HEK293 (cell line): ENCODE data around the gene TMEM11.

ENCODE experiments used
- ELK4 ChIP-seq: IDR thresholded peaks from 2 replicates; pipeline ENCODE4 v1.6.1; 2011; ENCODE audit warnings: mild to moderate bottlenecking, low read depth, low read length, borderline replicate concordance
- HOXA7 ChIP-seq: sonication (generic); formaldehyde crosslinking; IDR thresholded peaks from 2 replicates; pipeline ENCODE4 v1.8.1; 2022; ENCODE audit warnings: missing genetic modification reagents, borderline replicate concordance
- HOXC10 ChIP-seq: sonication (generic); formaldehyde crosslinking; IDR thresholded peaks from 2 replicates; pipeline ENCODE4 v1.8.1; 2023; ENCODE audit warnings: mild to moderate bottlenecking, missing genetic modification reagents
- PATZ1 ChIP-seq: fragments of 450-650 bp; formaldehyde crosslinking; IDR thresholded peaks from 2 replicates; pipeline ENCODE4 v1.5.1; 2016; ENCODE audit warnings: missing biosample characterization, missing genetic modification characterization
- SCRT1 ChIP-seq: fragments of 450-650 bp; formaldehyde crosslinking; IDR thresholded peaks from 2 replicates; pipeline ENCODE4 v1.5.1; 2016; ENCODE audit warnings: missing biosample characterization, missing genetic modification characterization, borderline replicate concordance
- WT1 ChIP-seq: fragments of 450-650 bp; formaldehyde crosslinking; IDR thresholded peaks from 2 replicates; pipeline ENCODE4 v1.5.1; 2016; ENCODE audit warnings: missing biosample characterization, missing genetic modification characterization
- ZBTB1 ChIP-seq: fragments of 450-650 bp; formaldehyde crosslinking; IDR thresholded peaks from 2 replicates; pipeline ENCODE4 v1.5.1; 2016; ENCODE audit warnings: missing biosample characterization, missing genetic modification characterization
- ZBTB26 ChIP-seq: fragments of 450-650 bp; formaldehyde crosslinking; optimal IDR thresholded peaks from 2 replicates; pipeline ENCODE3; 2016; ENCODE audit warnings: missing biosample characterization, mild to moderate bottlenecking, missing genetic modification characterization
- ZBTB44 ChIP-seq: fragments of 450-650 bp; IDR thresholded peaks from 2 replicates; pipeline ENCODE4 v1.5.1; 2018; ENCODE audit warnings: missing biosample characterization, mild to moderate bottlenecking, missing genetic modification characterization
- ZBTB48 ChIP-seq: fragments of 450-650 bp; formaldehyde crosslinking; IDR thresholded peaks from 2 replicates; pipeline ENCODE4 v1.5.1; 2016; ENCODE audit warnings: missing biosample characterization, missing genetic modification characterization
- ZEB2 ChIP-seq: fragments of 450-650 bp; formaldehyde crosslinking; IDR thresholded peaks from 2 replicates; pipeline ENCODE4 v1.5.1; 2016; ENCODE audit warnings: missing biosample characterization, missing genetic modification characterization
- ZFP3 ChIP-seq: fragments of 450-650 bp; formaldehyde crosslinking; IDR thresholded peaks from 2 replicates; pipeline ENCODE4 v1.5.1; 2016; ENCODE audit warnings: low read depth, missing biosample characterization, missing genetic modification characterization
- ZNF114 ChIP-seq: fragments of 450-650 bp; formaldehyde crosslinking; IDR thresholded peaks from 2 replicates; pipeline ENCODE4 v1.5.0; 2017; ENCODE audit warnings: missing biosample characterization, missing genetic modification characterization
- ZNF155 ChIP-seq: fragments of 450-650 bp; formaldehyde crosslinking; IDR thresholded peaks from 2 replicates; pipeline ENCODE4 v1.5.1; 2016; ENCODE audit warnings: missing biosample characterization, missing genetic modification characterization
- ZNF16 ChIP-seq: fragments of 450-650 bp; formaldehyde crosslinking; IDR thresholded peaks from 2 replicates; pipeline ENCODE4 v1.5.1; 2016; ENCODE audit warnings: low read depth, missing biosample characterization, missing genetic modification characterization
- ZNF169 ChIP-seq: fragments of 450-650 bp; formaldehyde crosslinking; IDR thresholded peaks from 2 replicates; pipeline ENCODE4 v1.5.1; 2016; ENCODE audit warnings: missing biosample characterization, missing genetic modification characterization
- ZNF184 ChIP-seq: fragments of 450-650 bp; IDR thresholded peaks from 2 replicates; pipeline ENCODE4 v1.5.1; 2018; ENCODE audit warnings: missing biosample characterization, mild to moderate bottlenecking, missing genetic modification characterization
- ZNF280D ChIP-seq: fragments of 450-650 bp; formaldehyde crosslinking; IDR thresholded peaks from 2 replicates; pipeline ENCODE4 v1.5.1; 2016; ENCODE audit warnings: missing biosample characterization, missing genetic modification characterization
- ZNF302 ChIP-seq: fragments of 450-650 bp; formaldehyde crosslinking; IDR thresholded peaks from 2 replicates; pipeline ENCODE4 v1.5.1; 2016; ENCODE audit warnings: missing biosample characterization, missing genetic modification characterization, low read depth
- ZNF366 ChIP-seq: fragments of 450-650 bp; formaldehyde crosslinking; conservative IDR thresholded peaks from 2 replicates; pipeline ENCODE4 v1.5.1; 2016; ENCODE audit warnings: missing biosample characterization, missing genetic modification characterization
- ZNF391 ChIP-seq: fragments of 450-650 bp; formaldehyde crosslinking; IDR thresholded peaks from 2 replicates; pipeline ENCODE4 v1.5.1; 2016; ENCODE audit warnings: low read depth, missing biosample characterization, missing genetic modification characterization, borderline replicate concordance
- ZNF404 ChIP-seq: fragments of 450-650 bp; formaldehyde crosslinking; IDR thresholded peaks from 2 replicates; pipeline ENCODE4 v1.5.1; 2017; ENCODE audit warnings: missing biosample characterization, missing genetic modification characterization
- ZNF473 ChIP-seq: fragments of 450-650 bp; formaldehyde crosslinking; IDR thresholded peaks from 2 replicates; pipeline ENCODE4 v1.5.1; 2017; ENCODE audit warnings: missing biosample characterization, missing genetic modification characterization
- ZNF555 ChIP-seq: fragments of 450-650 bp; formaldehyde crosslinking; conservative IDR thresholded peaks from 2 replicates; pipeline ENCODE4 v1.5.1; 2017; ENCODE audit warnings: missing biosample characterization, mild to moderate bottlenecking, missing genetic modification characterization, inconsistent platforms
- ZNF558 ChIP-seq: fragments of 450-650 bp; formaldehyde crosslinking; IDR thresholded peaks from 2 replicates; pipeline ENCODE4 v1.5.1; 2016; ENCODE audit warnings: missing biosample characterization, missing genetic modification characterization
- ZNF571 ChIP-seq: fragments of 450-650 bp; formaldehyde crosslinking; IDR thresholded peaks from 2 replicates; pipeline ENCODE4 v1.5.0; 2017; ENCODE audit warnings: missing biosample characterization, missing genetic modification characterization
- ZNF596 ChIP-seq: fragments of 450-650 bp; IDR thresholded peaks from 2 replicates; pipeline ENCODE4 v1.5.0; 2018; ENCODE audit warnings: missing biosample characterization, mild to moderate bottlenecking, missing genetic modification characterization, moderate library complexity
- ZNF621 ChIP-seq: fragments of 450-650 bp; formaldehyde crosslinking; IDR thresholded peaks from 2 replicates; pipeline ENCODE4 v1.5.1; 2017; ENCODE audit warnings: missing biosample characterization, missing genetic modification characterization
- ZNF660 ChIP-seq: fragments of 450-650 bp; IDR thresholded peaks from 2 replicates; pipeline ENCODE4 v1.5.1; 2018; ENCODE audit warnings: missing biosample characterization, mild to moderate bottlenecking, missing genetic modification characterization
- ZNF692 ChIP-seq: fragments of 450-650 bp; formaldehyde crosslinking; IDR thresholded peaks from 2 replicates; pipeline ENCODE4 v1.5.1; 2016; ENCODE audit warnings: missing biosample characterization, missing genetic modification characterization
- ZNF707 ChIP-seq: fragments of 450-650 bp; formaldehyde crosslinking; IDR thresholded peaks from 2 replicates; pipeline ENCODE4 v1.5.1; 2016; ENCODE audit warnings: missing biosample characterization, missing genetic modification characterization
- ZNF777 ChIP-seq: fragments of 450-650 bp; formaldehyde crosslinking; IDR thresholded peaks from 2 replicates; pipeline ENCODE4 v1.5.1; 2017; ENCODE audit warnings: missing biosample characterization, missing genetic modification characterization, borderline replicate concordance

TMEM11 gene

GRCh38 chr17:21213638-21214014, 335 bp downstream of the TMEM11 start (continued):
- TF ChIP-seq ZNF571 (tag by site-specific recombination) = no peak
- TF ChIP-seq ZNF660 (tag by site-specific recombination) = peak; percentile 45
- no peak for TF ChIP-seq ZNF473 (tag by site-specific recombination)
- TF ChIP-seq ZNF596 (tag by site-specific recombination) = no peak
- no peak for TF ChIP-seq ZNF280D (tag by site-specific recombination)
- no peak for TF ChIP-seq ELK4
- no peak for TF ChIP-seq ZNF621 (tag by site-specific recombination)
- no peak for TF ChIP-seq ZNF366
- TF ChIP-seq HOXA7 (CRISPR knock-in tag) = no peak; the same call in 1 of the 2 replicates
- no peak for TF ChIP-seq PATZ1 (tag by site-specific recombination)
- no peak for TF ChIP-seq ZNF184 (tag by site-specific recombination)
- TF ChIP-seq ZNF404 = no peak
- TF ChIP-seq ZNF555 = no peak
- no peak for TF ChIP-seq ZBTB44
- no peak for TF ChIP-seq ZNF558 (tag by site-specific recombination)
- TF ChIP-seq ZNF16 (tag by site-specific recombination) = no peak
- TF ChIP-seq WT1 (tag by site-specific recombination) = no peak
- 0 out of 2 replicates have a peak, but pooled peaks have one; percentile 15 for TF ChIP-seq ZEB2 (tag by site-specific recombination)
- TF ChIP-seq ZNF707 (tag by site-specific recombination) = no peak
- TF ChIP-seq HOXC10 (CRISPR knock-in tag) = 0 out of 2 replicates have a peak, but pooled peaks have one; percentile 43
- TF ChIP-seq ZNF302 (tag by site-specific recombination) = no peak
- no peak for TF ChIP-seq ZNF777 (tag by site-specific recombination)
- no peak for TF ChIP-seq ZNF169
- no peak for TF ChIP-seq SCRT1
- no peak for TF ChIP-seq ZNF692 (tag by site-specific recombination)
- TF ChIP-seq ZBTB48 (tag by site-specific recombination) = peak; percentile 23; the same call in 1 of the 2 replicates
- no peak for TF ChIP-seq ZBTB26 (tag by site-specific recombination)
- TF ChIP-seq ZNF391 (tag by site-specific recombination) = 0 out of 2 replicates have a peak, but pooled peaks have one; percentile 43
- no peak for TF ChIP-seq ZBTB1 (tag by site-specific recombination)
- no peak for TF ChIP-seq ZNF155
- no peak for TF ChIP-seq ZNF114 (tag by site-specific recombination)
- TF ChIP-seq ZFP3 (tag by site-specific recombination) = no peak
